H1 (cell line): ENCODE results near the gene ITPR3.

Experiments
- ASH2L ChIP-seq: fragments of 200-600, 300-600 bp; sonication (generic); IDR thresholded peaks from one replicate; pipeline ENCODE4 v1.7.1; 2017; ENCODE audit warnings: low read length
- BRCA1 ChIP-seq: IDR thresholded peaks from 2 replicates; pipeline ENCODE4 v1.6.1; 2012; ENCODE audit warnings: low read depth, low read length, improper control_type of control experiment
- EP300 ChIP-seq, 2 experiments: IDR thresholded peaks; 1 replicate in 1 of 2; 2 replicates in 1 of 2; pipeline ENCODE4 v1.6.1; 2011 to 2012; ENCODE audit warnings: low read depth in 2 of 2, low read length in 2 of 2, mild to moderate bottlenecking in 2 of 2, borderline replicate concordance in 1 of 2, inconsistent platforms in 1 of 2, moderate library complexity in 1 of 2
- EZH2 ChIP-seq: fragments of 200-600 bp; sonication (generic); IDR thresholded peaks from 2 replicates; pipeline ENCODE4 v1.7.1; 2012; ENCODE audit warnings: low read depth, mild to moderate bottlenecking, moderate library complexity, low read length, inconsistent platforms; ENCODE audit not compliant: severe bottlenecking
- JUN ChIP-seq: IDR thresholded peaks from 2 replicates; pipeline ENCODE4 v1.6.1; 2011; ENCODE audit warnings: low read depth, mild to moderate bottlenecking, improper control_type of control experiment, low read length
- NRF1 ChIP-seq: IDR thresholded peaks from 2 replicates; pipeline ENCODE4 v1.6.1; 2011; ENCODE audit warnings: mild to moderate bottlenecking, low read depth, low read length, improper control_type of control experiment
- RNF2 ChIP-seq: fragments of 200-900, 300-1000 bp; sonication (generic); IDR thresholded peaks from 2 replicates; pipeline ENCODE4 v1.7.1; 2016; ENCODE audit warnings: borderline replicate concordance, low read depth, mild to moderate bottlenecking, antibody characterized with exemption, low read length; ENCODE audit not compliant: poor library complexity, severe bottlenecking; ENCODE audit errors: missing control alignments
- TAF1 ChIP-seq: IDR thresholded peaks from 2 replicates; pipeline ENCODE4 v1.6.1; 2011; ENCODE audit warnings: mild to moderate bottlenecking, low read depth, low read length
- TCF12 ChIP-seq: IDR thresholded peaks from 2 replicates; pipeline ENCODE4 v1.6.1; 2011; ENCODE audit warnings: low read depth, mild to moderate bottlenecking, low read length
- TF ChIP-seq, protein P1 (sequence below), 3 experiments: IDR thresholded peaks; 1 replicate in 2 of 3; 2 replicates in 1 of 3; pipeline versions ENCODE4 v1.5.1 to v1.6.1; 2011; ENCODE audit warnings: low read length in 3 of 3, mild to moderate bottlenecking in 3 of 3, inconsistent platforms in 2 of 3, low read depth in 1 of 3, moderate library complexity in 1 of 3; ENCODE audit not compliant: insufficient read depth in 1 of 3; ENCODE audit errors: control extremely low read depth in 1 of 3
- TF ChIP-seq, protein P2 (sequence below): IDR thresholded peaks from 2 replicates; pipeline ENCODE4 v1.6.1; 2011; ENCODE audit warnings: low read depth, mild to moderate bottlenecking, low read length; ENCODE audit not compliant: insufficient read depth

DNA sequence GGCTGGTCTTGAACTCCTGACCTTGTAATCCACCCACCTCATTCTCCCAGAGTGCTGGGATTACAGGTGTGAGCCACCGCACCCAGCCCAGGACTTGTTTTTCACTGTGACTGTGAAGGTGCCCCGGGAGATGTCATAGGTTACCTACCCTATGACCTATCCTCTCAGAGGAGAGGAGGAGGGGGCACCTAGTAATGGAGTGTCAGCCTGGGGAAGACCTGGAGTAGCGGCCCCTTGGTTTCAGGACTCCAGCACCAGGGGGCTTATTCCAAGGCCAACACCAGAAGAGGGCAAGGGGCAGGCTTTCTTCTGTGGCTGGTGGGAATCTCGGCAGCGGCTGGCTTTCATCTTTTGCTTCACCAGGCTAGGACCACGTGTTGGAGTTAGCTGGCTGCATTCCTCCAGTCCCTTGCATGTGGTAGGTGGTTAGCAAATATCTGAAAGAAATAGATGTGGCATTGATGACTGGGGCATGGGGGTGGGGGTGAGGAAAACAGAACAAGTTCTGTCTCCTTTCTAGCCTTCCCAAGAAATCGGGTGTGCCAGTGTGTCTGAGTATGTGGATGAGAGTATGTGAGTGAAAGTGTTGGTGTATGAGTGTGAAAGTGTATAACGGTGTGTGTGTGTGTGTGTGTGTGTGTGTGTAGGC lies 7.9 kb upstream of the ITPR3 start:
- TF ChIP-seq ASH2L, result no peak
- TF ChIP-seq EP300 (IDR thresholded peaks at IDR 0.05; ENCODE audit: borderline replicate concordance in 1 of 2, low read depth in 2 of 2, low read length in 2 of 2), result no peak
- TF ChIP-seq TCF12, result no peak
- no peak for TF ChIP-seq NRF1
- no peak for TF ChIP-seq RNF2
- TF ChIP-seq BRCA1, result no peak
- TF ChIP-seq, protein P1, sequence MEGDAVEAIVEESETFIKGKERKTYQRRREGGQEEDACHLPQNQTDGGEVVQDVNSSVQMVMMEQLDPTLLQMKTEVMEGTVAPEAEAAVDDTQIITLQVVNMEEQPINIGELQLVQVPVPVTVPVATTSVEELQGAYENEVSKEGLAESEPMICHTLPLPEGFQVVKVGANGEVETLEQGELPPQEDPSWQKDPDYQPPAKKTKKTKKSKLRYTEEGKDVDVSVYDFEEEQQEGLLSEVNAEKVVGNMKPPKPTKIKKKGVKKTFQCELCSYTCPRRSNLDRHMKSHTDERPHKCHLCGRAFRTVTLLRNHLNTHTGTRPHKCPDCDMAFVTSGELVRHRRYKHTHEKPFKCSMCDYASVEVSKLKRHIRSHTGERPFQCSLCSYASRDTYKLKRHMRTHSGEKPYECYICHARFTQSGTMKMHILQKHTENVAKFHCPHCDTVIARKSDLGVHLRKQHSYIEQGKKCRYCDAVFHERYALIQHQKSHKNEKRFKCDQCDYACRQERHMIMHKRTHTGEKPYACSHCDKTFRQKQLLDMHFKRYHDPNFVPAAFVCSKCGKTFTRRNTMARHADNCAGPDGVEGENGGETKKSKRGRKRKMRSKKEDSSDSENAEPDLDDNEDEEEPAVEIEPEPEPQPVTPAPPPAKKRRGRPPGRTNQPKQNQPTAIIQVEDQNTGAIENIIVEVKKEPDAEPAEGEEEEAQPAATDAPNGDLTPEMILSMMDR (IDR thresholded peaks at IDR 0.05; ENCODE audit: control extremely low read depth in 1 of 3, insufficient read depth in 1 of 3, low read depth in 1 of 3, low read length in 3 of 3), result no peak
- TF ChIP-seq, protein P2, sequence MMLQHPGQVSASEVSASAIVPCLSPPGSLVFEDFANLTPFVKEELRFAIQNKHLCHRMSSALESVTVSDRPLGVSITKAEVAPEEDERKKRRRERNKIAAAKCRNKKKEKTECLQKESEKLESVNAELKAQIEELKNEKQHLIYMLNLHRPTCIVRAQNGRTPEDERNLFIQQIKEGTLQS, result no peak
- TF ChIP-seq EZH2, result no peak
- no peak for TF ChIP-seq JUN
- no peak for TF ChIP-seq TAF1
